OCI-LY3 (cell line): Measurements from ENCODE around the gene HOXA7.

ENCODE experiments used
- H2AFZ ChIP-seq: fragments of 200-600, 300-600 bp; shearing (Covaris generic); 2 replicates; pipeline ENCODE4 v1.6.0; 2014; ENCODE audit warnings: antibody characterized with exemption, low read depth, low read length
- H3K27ac ChIP-seq: fragments of 200-600, 300-600 bp; sonication (generic); 2 replicates; pipeline ENCODE4 v1.5.1; 2014; ENCODE audit warnings: mild to moderate bottlenecking, low read length, moderate library complexity, mixed read lengths
- H3K27me3 ChIP-seq: fragments of 200-600, 300-600 bp; sonication (generic); 2 replicates; pipeline ENCODE4 v1.6.1; 2014; ENCODE audit warnings: low read depth, low read length, mixed read lengths
- H3K36me3 ChIP-seq: fragments of 200-600, 300-600 bp; sonication (generic); replicated peaks from 2 replicates; pipeline ENCODE3; 2014; ENCODE audit warnings: low read depth, low read length, mixed read lengths
- H3K4me1 ChIP-seq: fragments of 300-600, 200-600 bp; sonication (generic); 2 replicates; pipeline ENCODE4 v1.6.1; 2014; ENCODE audit warnings: low read length, mixed read lengths
- H3K4me2 ChIP-seq: fragments of 200-600, 300-600 bp; sonication (generic); 2 replicates; pipeline ENCODE4 v1.6.1; 2014; ENCODE audit warnings: low read length, mixed read lengths
- H3K4me3 ChIP-seq: fragments of 300-600, 200-600 bp; sonication (generic); 2 replicates; pipeline ENCODE4 v1.5.1; 2014; ENCODE audit warnings: antibody characterized with exemption, mild to moderate bottlenecking, low read length, moderate library complexity
- H3K79me2 ChIP-seq: fragments of 300-600, 200-600 bp; shearing (Covaris generic); 2 replicates; pipeline ENCODE4 v1.6.1; 2014; ENCODE audit warnings: mild to moderate bottlenecking, low read length, mixed read lengths
- H3K9ac ChIP-seq: fragments of 300-600, 200-600 bp; shearing (Covaris generic); 2 replicates; pipeline ENCODE4 v1.6.0; 2014; ENCODE audit warnings: mild to moderate bottlenecking, low read length, moderate library complexity
- H3K9me3 ChIP-seq: fragments of 200-600, 300-600 bp; shearing (Covaris generic); 2 replicates; pipeline ENCODE4 v1.6.1; 2014; ENCODE audit warnings: low read length, mixed read lengths; ENCODE audit not compliant: insufficient read depth
- H4K20me1 ChIP-seq: fragments of 200-600, 300-600 bp; sonication (generic); 2 replicates; pipeline ENCODE4 v1.6.1; 2016; ENCODE audit warnings: low read length, mixed read lengths; ENCODE audit not compliant: insufficient read depth
- CTCF ChIP-seq: fragments of 200-600, 300-600 bp; sonication (generic); IDR thresholded peaks from 2 replicates; pipeline ENCODE4 v1.5.1; 2014; ENCODE audit warnings: antibody characterized with exemption, low read length, low read depth
- EZH2phosphoT487 ChIP-seq: fragments of 200-600 bp; shearing (Covaris generic); IDR thresholded peaks from 2 replicates; pipeline ENCODE4 v1.6.1; 2018; ENCODE audit warnings: antibody characterized with exemption, mixed run types, low read depth

The HOXA7 gene

GRCh38 chr7:27115221-27116026 is 41.1 kb downstream of the HOXA7 start:
- no peaks in the 10 kb centered on the region for H4K20me1 ChIP-seq
- H3K27ac ChIP-seq, result no peak overlapping the region
- no peak overlapping the region for H3K9ac ChIP-seq
- TF ChIP-seq EZH2phosphoT487, result no peak
- TF ChIP-seq CTCF, result no peak
- H3K4me1 ChIP-seq, result no peaks in the 10 kb centered on the region
- no peaks in the 10 kb centered on the region for H3K36me3 ChIP-seq
- no peaks in the 10 kb centered on the region for H3K27me3 ChIP-seq
- H3K79me2 ChIP-seq, result no peaks in the 10 kb centered on the region
- H3K9me3 ChIP-seq, result no peaks in the 10 kb centered on the region
- H3K4me2 ChIP-seq, result no peak overlapping the region
- no peak overlapping the region for H3K4me3 ChIP-seq
- no peak overlapping the region for H2AFZ ChIP-seq

- Histone ChIP-seq H3K36me3 (no peaks in the 10 kb centered on the region), H3K4me2 (no peak overlapping the region), H3K79me2 (no peaks in the 10 kb centered on the region), H3K27me3 (no peaks in the 10 kb centered on the region), H3K9me3 (no peaks in the 10 kb centered on the region), H3K9ac (no peak overlapping the region), H2AFZ (no peak overlapping the region), H3K27ac (no peak overlapping the region), H3K4me3 (no peak overlapping the region), H4K20me1 (no peaks in the 10 kb centered on the region), H3K4me1 (no peaks in the 10 kb centered on the region)
- TF ChIP-seq CTCF (no peak), EZH2phosphoT487 (no peak)
Observed at GRCh38 chr7:27114881-27115220, 41.6 kb downstream of the HOXA7 start.

GRCh38 chr7:27113991-27114769 is 42.3 kb downstream of the HOXA7 start:
- no peak overlapping the region for H3K9ac ChIP-seq
- H3K4me1 ChIP-seq, result no peaks in the 10 kb centered on the region
- no peak for TF ChIP-seq EZH2phosphoT487
- no peak for TF ChIP-seq CTCF
- H3K27me3 ChIP-seq, result no peaks in the 10 kb centered on the region
- no peak overlapping the region for H3K4me2 ChIP-seq
- H3K9me3 ChIP-seq, result no peaks in the 10 kb centered on the region
- no peaks in the 10 kb centered on the region for H4K20me1 ChIP-seq
- H3K4me3 ChIP-seq, result no peak overlapping the region
- H3K36me3 ChIP-seq, result no peaks in the 10 kb centered on the region
- H3K79me2 ChIP-seq, result no peaks in the 10 kb centered on the region
- H3K27ac ChIP-seq, result no peak overlapping the region
- H2AFZ ChIP-seq, result no peak overlapping the region
